GM04504 (cell line): ENCODE data around the gene C17orf50.
A peak's percentile ranks its signal among the peaks of the same experiment; 100 is the strongest.

ENCODE experiments used
- DNase-seq: peaks from one replicate; pipeline ENCODE4 v3.0.0-alpha.2; 2012; ENCODE audit warnings: low read depth

C17orf50 gene

DNA sequence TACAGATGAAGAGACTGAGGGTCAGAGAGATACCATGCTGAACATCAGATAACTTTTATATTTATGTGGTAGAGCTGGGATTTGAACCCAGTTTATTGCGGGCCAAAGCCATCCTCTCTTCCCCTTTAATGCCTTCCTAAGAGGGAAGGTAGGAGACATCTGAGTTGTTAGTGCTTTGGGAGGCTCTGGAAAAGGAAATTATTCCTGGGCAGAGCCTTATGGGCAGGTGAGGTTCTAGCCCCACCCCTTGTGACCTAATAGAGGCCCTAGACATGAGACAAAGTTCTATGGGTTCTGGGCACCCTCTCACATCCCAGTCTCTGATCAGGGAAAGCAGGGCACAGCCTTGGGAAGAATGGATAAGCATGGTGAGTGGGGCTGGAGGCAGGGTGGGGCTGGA is at the start of gene C17orf50:
Gene C17orf50 (plus strand): TSS at position 301 of the 400 bp plus-strand sequence. CDS start 55 bp downstream, at position 356.
- no peak for DNase-seq

DNA sequence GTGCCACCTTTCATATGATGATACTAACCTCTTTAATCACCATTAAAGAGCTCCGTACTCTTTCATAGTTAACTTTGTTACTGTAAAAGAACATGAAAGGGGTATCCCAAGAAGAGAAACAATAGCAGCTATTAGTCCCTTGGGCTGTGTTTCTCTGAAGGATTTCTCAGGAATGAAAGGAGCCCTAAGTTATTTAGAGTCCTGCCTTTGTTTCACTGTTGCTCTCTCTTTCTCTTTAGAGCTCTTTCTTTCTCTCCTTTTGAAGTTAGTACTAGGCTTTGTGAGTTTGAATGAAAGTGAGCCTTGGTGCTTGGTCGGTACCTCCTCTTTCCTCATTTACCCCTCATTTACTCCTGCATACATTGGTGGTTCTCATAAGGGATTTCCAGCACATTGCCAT is 49.7 kb upstream of the C17orf50 start:
- DNase-seq: no peak

DNA sequence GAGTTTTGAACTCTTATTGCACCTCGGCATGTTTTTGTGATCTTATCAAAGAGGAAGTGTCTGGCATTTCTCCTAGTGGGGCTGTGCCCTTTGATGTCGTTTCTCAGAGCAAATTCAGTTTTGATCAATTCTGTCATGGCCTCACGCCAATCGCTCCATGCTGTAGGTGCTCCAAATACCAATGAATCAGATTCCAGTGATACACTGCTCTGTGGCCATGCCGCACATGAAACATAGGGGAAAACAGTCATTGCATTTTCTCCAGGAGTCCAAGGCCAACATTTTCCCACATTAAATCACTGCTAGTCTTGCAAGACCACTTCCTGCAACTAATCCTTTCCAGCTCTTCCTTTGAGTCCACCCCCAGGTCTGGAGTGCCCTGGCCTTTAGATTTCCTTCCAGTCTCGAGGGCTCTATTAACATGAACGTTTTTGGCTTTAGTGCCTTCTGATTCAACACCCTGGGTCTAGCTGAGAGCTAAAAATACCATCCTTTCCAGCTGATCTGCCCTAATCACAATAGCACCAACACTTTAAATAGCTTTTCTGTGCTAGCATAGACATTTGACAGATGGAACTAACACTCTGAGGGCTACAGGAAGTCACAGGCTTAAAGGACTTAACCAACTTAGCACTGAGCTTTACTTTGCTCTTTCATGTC is 47.5 kb upstream of the C17orf50 start:
- peak; percentile 87 for DNase-seq

DNA sequence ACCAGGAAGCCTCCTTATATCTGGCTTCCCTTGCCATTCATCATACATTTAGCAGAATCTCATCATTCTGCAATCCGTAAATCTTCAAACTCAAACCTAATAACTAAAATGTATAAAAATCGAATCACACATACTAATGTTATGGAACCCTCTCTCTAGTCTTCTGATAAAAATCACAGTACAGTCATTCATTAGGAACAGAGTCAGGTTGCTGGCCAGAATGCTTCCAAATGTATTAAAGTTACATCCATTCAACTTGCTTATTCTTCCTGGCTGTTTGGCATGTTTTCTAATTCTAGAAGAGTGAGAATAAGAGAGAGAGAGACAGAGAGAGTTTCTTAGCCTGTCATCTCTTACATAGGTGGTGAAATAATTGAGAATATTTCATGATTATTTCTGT is 45.7 kb upstream of the C17orf50 start:
- no peak for DNase-seq

DNA sequence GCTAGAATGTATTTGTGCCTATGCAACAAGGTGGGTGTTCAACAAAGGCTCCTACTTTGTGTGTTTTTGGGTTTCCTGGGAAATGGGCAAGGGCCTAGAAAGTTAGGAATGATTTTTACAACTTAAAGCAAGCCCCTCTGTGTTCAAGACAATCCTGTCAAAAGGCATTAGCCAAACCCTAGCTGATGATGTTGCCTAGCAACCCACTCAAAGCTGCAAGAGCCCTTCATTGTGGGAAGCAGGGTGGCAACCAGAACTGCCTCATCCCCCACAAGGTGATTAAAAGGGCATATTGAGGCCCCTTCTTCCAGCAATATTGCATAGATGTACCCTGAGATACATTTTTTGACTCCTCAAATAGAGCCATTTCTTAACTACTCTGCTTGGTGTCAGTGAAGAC is 45.3 kb upstream of the C17orf50 start:
- DNase-seq: no peak

DNA sequence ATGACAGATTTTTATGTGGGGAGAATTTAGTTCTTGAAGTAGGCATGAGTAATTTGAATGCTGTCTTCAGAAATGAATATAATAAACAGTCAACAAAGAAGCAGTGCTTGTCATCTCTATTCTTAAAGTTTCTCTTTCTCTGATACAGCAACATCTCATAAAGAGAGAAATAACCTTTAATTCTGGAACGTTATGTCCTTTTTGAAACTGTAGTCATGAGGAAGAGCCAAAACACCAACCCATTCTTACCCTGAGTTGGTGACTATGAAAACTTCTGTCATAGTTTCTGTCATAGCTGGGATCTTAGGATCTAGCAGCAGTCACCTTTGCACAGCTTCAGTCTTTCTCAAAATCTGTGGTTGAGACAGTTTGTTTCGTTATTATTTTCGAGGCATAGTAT is 44.5 kb upstream of the C17orf50 start:
- no peak for DNase-seq

DNA sequence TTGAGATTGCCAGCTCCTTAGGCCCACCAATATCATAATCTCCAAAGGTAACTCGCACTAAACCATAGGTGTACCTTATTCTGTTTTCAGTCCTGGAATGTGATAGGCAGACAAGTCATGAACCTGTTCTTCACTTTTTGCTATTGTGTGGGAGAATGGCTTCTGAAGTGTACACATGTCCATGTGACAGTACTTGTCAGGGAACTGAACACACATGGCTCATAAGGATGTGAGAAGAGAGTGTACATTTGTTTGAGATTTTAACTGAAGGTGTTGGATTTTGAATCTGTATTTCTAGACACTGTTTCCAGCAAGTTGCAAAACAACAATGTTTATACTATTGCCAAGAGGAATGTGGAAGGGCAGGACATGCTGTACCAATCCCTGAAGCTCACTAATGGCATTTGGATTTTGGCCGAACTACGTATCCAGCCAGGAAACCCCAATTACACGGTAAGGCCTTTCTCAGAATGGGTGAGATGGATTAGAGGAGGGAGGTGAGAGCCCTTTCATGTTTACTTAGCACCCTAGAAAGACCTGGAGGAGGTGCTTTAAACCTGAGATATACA is 43.7 kb upstream of the C17orf50 start:
- DNase-seq: no peak

DNA sequence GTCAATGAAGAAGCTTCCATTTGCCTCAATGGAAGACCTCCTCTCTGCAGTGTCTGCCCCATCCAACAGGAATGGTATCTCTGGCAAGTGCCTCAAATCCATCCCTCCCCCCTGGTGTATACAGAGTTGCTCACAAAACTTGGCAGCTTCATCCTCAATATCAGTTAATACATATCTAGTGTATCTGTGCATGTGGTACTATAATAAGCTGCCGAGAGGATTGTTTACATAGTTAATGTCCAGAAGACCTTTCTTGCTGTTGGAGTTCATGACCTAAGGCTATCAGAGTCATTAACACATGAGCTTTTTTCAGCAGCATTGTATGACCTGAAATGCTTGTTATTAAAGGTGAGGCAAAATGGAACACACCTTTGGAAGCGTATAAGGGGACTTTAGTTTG is 43.2 kb upstream of the C17orf50 start:
- no peak for DNase-seq

DNA sequence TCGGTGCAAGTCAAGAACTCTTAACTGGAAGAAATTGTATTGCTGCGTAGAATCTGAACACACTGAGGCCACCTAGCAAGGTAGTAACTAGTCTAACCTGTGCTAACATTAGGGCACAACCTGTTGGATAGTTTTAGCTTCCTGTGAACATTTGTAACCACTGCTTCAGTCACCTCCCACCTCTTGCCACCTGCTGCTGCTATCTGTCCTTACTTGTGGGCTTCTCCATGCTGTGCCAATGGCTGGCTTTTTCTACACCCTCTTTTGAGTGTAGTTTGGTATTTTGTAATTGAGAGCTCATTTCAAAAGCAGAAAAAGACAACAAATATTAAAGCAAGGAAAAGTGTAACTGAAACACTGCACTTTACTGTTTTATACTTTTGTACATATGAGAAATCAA is 37.0 kb upstream of the C17orf50 start:
- no peak for DNase-seq

DNA sequence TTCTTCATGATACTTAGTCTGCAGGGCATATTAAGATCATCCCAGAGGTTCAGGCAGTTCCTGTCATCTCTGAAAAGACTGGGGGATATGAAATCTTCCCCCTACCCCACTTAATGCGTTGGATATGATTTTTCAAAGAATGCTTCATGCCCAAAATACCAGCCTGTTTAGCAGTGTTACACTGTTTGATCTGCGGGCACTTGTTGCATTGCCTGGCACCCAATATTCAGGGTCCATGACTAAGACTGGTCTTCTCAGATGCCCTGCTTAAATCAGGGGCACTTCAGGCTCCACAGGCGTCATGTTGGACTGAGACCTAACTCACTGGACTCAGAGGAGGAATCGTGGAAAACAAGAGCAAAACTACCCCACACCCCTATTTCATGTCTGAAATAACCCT is 35.6 kb upstream of the C17orf50 start:
- no peak for DNase-seq

DNA sequence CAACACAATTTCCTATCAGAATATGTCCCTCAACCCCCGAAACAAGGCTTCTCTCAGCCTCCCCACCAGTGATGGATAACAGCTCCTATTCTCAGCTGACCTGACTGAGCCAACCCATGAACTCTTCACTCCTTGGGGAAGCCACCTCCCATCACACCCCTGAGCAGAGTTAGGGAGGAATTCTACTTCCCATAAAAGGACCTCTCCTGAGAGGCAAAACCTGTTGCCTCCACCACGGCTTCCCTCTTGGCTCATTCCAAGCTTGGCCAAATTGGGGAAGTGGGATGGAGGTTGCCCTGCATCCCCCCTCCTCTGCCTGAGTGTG is 34.9 kb upstream of the C17orf50 start:
- DNase-seq: no peak

DNA sequence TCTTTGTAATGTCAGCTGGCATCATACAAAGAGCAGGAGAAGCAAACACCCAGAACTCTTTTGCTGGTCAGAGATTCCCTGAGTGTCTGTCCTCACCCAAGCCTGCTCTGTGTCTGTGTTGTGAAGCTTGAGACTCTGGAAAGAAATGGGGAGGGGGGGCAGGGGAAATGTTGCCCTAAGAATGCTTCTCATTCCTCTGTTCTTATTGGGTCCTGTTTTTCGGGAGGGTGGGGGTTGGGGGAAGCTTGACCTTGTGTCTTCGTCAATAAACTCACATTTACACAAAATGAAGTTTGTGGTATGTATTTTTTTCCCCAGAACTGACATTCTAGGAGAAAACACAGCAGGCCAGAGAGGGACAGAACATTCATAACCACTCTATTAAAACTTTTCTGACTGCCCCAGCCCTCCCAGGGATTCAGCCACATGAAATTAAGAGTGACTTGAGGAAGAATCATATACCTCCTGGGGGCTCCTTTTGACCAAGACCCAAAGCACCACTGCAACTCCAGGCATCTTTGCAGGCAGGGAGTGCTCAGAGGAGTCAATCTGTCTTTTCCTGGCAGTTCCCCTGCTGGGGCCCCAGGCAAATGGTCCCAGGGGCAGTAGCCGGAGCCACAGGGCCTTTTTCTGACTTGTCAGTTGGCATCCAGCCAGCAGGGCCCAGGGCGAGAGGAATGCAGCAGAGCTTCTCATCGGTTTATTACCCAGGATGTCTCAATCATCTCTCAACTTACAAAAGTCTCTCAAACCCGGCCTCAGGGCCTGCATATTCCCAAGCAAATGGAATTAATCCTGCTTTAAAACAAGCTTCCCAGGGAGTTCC is 34.3 kb upstream of the C17orf50 start:
- DNase-seq: peak; percentile 89

DNA sequence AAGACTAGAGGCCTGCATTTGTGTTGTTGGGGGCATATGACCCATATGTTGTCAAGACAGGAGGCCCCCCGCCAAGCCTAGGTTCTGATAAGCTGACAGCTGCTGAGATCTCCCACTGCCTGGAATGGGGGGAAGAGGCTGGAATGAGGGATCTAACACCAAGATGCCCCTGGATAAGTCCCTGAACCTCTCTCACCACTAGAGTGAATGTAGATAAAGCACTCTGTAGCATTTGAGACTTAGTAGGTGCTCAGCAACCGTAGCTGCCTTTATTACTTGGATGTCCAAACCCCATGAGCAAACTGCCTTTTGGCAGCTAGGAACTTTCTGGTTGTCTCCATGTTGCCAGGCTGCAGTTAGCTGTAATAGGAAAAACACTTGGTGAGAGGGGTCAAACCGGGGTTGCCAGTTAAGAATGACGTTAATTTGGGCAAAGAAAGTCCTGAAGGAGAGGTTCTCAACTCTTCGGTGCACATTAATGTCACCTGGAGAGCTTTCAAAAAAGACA is 33.7 kb upstream of the C17orf50 start:
- DNase-seq: no peak

DNA sequence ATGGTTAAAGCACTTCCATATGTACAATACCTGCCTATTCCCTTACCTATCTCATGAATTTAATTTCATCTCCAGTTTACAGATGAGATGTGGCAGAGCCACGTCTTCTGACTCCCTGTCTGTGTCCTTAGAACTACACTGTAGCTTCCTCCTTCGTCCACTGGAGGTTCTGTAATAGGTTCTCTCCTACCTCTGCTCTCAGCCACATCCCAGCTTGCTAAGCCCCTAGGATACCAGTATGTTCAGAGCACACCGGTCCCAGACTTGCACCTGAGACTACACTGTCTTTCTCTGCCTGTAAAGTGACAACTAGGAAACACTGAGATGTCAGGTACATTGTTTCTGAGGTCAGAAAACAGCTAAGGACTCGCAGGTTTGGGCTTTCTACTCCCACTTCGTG is 33.1 kb upstream of the C17orf50 start:
- DNase-seq: no peak

DNA sequence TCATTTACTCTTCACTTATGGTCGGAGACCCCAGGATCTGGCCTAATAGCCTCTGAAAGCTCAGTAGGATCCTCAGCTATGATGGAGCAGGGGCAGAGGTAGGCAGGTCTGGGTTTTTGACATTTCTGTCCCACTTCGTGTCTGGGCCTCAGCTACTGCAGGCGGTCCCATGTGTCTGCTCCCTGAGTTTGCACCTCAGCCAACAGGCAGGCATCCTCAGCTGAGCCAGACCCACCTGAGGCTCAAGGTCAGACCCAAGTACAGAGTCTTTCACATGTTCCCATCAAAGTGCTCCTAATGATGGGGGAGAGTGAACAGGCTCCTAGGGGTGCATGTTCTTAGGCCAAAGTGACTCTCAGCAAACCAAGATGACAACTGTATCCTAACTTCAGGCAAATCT is 32.1 kb upstream of the C17orf50 start:
- DNase-seq: no peak

DNA sequence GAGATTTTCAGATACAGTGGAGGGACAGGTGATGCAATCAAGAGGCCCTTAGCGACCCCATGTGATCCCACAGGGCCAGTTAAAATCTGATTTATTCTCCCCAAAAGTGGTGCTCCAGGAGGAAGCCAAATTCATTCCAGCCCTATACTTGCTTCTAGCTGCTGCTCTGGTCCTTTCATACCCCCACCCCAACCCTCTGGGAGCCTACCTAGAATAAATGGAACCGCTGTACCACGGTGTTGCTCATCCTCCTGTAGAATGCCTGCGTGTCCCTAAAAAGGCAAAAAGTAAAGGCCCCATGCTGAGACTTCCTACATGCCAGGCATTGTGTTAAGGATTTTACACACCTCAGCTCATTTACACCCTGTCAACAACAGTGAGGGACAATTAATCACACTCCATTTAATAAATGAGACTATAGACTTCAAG is 31.3 kb upstream of the C17orf50 start:
- no peak for DNase-seq

DNA sequence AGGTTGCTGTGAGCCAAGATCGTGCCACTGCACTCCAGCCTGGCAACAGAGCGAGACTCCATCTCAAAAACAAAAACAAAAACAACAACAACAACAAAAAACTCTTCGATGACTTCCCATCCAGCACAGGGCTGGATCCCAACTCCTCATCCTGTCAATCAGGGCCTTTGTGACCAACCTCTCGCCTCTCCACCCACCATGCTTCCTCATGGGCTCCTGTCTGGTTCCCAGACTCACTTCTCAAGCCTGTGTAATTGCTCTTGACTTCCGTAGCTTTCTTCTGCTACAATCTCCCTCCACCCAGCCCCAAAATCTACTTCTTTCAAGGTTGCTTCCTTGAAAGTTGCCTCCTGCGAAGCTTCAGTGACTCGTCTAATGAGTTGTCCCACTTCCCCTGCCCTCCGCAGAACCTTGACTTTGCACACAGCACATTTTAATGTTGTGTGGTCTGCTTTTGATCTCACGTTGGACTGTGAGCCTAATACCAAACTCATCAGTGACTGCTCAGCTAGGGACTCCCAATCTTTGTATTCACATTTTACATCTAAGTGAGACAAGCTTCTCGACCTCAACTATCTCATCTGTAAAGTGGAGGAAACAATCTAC is 30.2 kb upstream of the C17orf50 start:
- DNase-seq: no peak

DNA sequence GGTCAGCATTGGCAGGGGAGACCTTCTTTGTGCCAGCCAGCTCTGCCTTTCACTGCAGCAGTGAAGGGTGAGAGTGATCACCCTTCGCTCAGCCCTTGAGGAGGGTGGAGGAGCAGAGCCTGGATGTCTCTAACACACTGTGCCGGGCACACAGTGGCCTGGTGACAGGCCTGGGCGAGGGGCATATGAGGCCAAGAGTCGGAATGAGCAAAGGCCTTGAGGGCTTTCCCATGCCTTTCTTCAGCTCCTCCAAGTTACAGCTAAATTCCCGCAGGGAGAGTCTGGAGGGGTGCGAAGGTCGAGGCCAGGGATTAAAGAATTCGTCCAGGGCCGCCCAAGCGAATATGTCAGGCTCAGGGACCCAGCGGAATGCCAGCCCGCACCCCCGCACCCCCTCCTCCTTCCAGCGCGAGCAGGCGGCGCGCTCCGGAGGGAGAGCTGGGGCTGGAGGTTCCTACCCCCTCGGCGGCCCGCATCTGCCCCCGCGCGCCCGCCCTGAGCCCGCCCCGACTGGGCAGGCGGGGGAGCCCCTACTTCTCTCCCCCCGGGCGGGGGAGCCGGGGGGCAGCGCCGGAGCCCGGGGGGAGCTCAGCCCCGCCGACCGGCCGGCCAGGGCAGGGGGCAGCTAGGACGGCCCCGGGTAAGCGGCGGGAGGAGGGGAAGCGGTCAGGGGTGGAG is 29.3 kb upstream of the C17orf50 start, which contains the start of gene RASL10B:
Gene RASL10B (plus strand): TSS at position 401 of the 678 bp plus-strand sequence. CDS start 3,546 bp downstream, outside the sequence.
- no peak for DNase-seq

DNA sequence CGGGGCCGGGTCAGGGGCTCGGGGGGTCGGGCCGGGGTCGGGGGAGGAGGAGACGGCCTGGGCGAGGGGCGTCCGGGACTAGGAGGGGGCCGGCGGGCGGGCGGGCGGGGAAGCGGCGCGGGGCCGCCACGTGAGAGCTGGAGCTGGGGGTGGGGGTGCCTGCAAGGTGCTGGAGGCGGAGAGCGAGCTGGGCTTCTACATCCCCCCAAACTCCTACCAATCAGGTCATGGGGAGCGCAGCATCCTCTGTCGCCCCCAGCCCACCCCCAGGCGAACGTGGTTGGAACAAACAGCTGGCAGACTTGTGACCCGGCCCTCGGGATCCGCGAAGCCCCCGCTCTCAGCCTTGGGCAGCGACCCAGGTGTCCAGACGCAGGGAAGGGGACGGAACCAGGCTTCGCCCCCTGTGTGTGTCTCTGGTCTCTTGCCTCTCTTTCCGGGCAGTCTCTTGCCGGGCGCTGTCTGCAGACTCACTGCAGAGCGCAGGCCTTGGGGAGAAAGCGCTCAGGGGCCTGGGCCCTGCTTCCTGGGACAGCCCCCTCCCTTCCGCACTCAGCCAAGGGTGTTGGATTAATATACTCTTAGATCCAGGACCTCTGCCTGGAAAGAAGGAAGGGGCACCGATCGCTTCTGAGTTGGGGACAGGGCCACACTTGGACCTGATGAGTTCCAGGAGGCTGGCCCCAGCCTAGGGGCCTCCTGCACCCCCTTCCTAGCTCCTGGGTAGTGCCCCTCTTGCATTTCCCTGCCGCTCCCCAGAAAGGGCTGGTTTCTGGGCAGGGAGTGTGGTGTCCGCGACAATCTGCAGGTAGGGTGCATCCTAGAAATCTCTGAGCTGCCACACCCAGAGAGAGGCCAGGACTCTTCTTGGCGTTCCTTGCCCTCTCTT is 28.5 kb upstream of the C17orf50 start:
- no peak for DNase-seq

DNA sequence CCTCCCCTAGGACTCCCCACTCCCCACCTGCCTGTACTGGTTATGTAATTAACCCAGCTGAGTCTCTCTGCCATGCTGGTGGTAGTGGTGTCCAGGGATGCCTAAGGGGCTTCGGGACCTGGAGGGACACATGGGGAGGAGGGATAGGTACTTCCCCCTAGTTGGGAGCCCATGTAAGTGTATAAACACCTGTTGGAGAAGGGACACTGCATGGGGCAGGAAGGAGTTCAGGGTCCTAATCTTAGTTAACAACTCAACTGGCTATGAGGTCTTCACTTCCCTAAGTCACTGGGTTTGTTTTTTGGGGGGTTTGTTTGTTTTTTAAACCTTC is 27.9 kb upstream of the C17orf50 start:
- DNase-seq: no peak

DNA sequence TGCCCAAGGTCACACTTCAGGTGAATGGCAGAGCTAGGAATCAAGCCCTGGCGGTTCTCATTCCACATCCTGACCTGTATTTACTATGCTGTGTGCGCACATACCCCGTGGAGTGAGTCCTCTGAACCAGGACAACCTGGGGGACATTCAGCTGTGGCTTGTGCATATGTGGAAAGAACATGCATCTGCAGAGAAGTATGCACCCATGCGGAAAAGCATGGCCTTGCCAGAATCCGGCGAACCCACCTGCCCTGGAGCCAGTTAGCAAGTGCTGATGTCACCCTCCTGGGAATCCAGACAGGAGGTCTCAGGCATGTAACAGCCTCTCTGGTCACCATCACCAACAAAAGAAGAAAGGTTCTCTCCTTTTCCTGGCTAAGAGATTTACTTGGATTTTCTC is 27.3 kb upstream of the C17orf50 start:
- no peak for DNase-seq
